OCI-LY1 (cell line): ENCODE results near the gene CMC2.

Experiments
- H2AFZ ChIP-seq: fragments of 200-600 bp; sonication (generic), shearing (Covaris generic); 2 replicates; pipeline ENCODE4 v1.6.0; 2014; ENCODE audit warnings: antibody characterized with exemption, mild to moderate bottlenecking, low read length
- H3F3A ChIP-seq: fragments of 200-600 bp; sonication (generic), shearing (Covaris generic); 2 replicates; pipeline ENCODE4 v1.6.0; 2014; ENCODE audit warnings: mild to moderate bottlenecking, antibody characterized with exemption, low read length, moderate library complexity; ENCODE audit not compliant: insufficient read depth
- H3K27ac ChIP-seq: fragments of 200-600 bp; sonication (generic); 2 replicates; pipeline ENCODE4 v1.5.1; 2014; ENCODE audit warnings: low read length, mixed run types, mild to moderate bottlenecking, low read depth; ENCODE audit not compliant: poor library complexity, severe bottlenecking
- H3K27me3 ChIP-seq: fragments of 200-600 bp; sonication (generic); 2 replicates; pipeline ENCODE4 v1.6.0; 2014; ENCODE audit warnings: antibody characterized with exemption, mild to moderate bottlenecking, low read length, moderate library complexity; ENCODE audit not compliant: insufficient read depth
- H3K36me3 ChIP-seq: fragments of 200-600 bp; sonication (generic); 2 replicates; pipeline ENCODE4 v1.6.1; 2014; ENCODE audit warnings: mild to moderate bottlenecking, antibody characterized with exemption, low read length, moderate library complexity, mixed read lengths; ENCODE audit not compliant: insufficient read depth
- H3K4me1 ChIP-seq: fragments of 200-600 bp; sonication (generic); 2 replicates; pipeline ENCODE4 v1.5.1; 2014; ENCODE audit warnings: mild to moderate bottlenecking, low read length, moderate library complexity; ENCODE audit not compliant: insufficient read depth, severe bottlenecking
- H3K4me2 ChIP-seq: fragments of 200-600 bp; sonication (generic), shearing (Covaris generic); 2 replicates; pipeline ENCODE4 v1.6.1; 2014; ENCODE audit warnings: low read length
- H3K4me3 ChIP-seq: fragments of 200-600 bp; sonication (generic); 2 replicates; pipeline ENCODE4 v1.5.1; 2014; ENCODE audit warnings: low read length, low read depth, mild to moderate bottlenecking, mixed read lengths; ENCODE audit not compliant: poor library complexity, severe bottlenecking
- H3K79me2 ChIP-seq: fragments of 200-600 bp; shearing (Covaris generic); 2 replicates; pipeline ENCODE4 v1.6.1; 2016; ENCODE audit warnings: mixed run types, low read length, mixed read lengths; ENCODE audit not compliant: insufficient read depth
- H3K9ac ChIP-seq: fragments of 200-600 bp; sonication (generic), shearing (Covaris generic); 2 replicates; pipeline ENCODE4 v1.6.1; 2014; ENCODE audit warnings: mild to moderate bottlenecking, low read length, mixed read lengths
- H3K9me2 ChIP-seq: fragments of 200-600 bp; sonication (generic), shearing (Covaris generic); 2 replicates; pipeline ENCODE4 v1.6.1; 2014; ENCODE audit warnings: low read depth, mild to moderate bottlenecking, low read length, mixed read lengths
- H3K9me3 ChIP-seq: fragments of 200-600 bp; shearing (Covaris generic); 2 replicates; pipeline ENCODE4 v1.6.1; 2014; ENCODE audit warnings: low read length, mixed read lengths
- H4K20me1 ChIP-seq: fragments of 200-600 bp; sonication (generic), shearing (Covaris generic); 2 replicates; pipeline ENCODE4 v1.6.0; 2016; ENCODE audit warnings: mild to moderate bottlenecking, low read length; ENCODE audit not compliant: insufficient read depth
- EZH2 ChIP-seq: fragments of 200-600 bp; sonication (generic), shearing (Covaris generic); IDR thresholded peaks from 2 replicates; pipeline ENCODE4 v1.8.0; 2017; ENCODE audit warnings: borderline replicate concordance, mixed run types, mild to moderate bottlenecking, antibody characterized with exemption, low read length, moderate library complexity, mixed read lengths
- TF ChIP-seq, protein P1 (sequence below): fragments of 200-600 bp; sonication (generic), shearing (Covaris generic); IDR thresholded peaks from 2 replicates; pipeline ENCODE4 v1.5.1; 2017; ENCODE audit warnings: mild to moderate bottlenecking, antibody characterized with exemption, low read length, moderate library complexity, mixed read lengths

CMC2 gene

GRCh38 chr16:80994451-80994850, 12.2 kb downstream of the CMC2 start:
- no peaks in the 10 kb centered on the region for H3K9me2 ChIP-seq
- TF ChIP-seq, protein P1, sequence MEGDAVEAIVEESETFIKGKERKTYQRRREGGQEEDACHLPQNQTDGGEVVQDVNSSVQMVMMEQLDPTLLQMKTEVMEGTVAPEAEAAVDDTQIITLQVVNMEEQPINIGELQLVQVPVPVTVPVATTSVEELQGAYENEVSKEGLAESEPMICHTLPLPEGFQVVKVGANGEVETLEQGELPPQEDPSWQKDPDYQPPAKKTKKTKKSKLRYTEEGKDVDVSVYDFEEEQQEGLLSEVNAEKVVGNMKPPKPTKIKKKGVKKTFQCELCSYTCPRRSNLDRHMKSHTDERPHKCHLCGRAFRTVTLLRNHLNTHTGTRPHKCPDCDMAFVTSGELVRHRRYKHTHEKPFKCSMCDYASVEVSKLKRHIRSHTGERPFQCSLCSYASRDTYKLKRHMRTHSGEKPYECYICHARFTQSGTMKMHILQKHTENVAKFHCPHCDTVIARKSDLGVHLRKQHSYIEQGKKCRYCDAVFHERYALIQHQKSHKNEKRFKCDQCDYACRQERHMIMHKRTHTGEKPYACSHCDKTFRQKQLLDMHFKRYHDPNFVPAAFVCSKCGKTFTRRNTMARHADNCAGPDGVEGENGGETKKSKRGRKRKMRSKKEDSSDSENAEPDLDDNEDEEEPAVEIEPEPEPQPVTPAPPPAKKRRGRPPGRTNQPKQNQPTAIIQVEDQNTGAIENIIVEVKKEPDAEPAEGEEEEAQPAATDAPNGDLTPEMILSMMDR = no peak
- TF ChIP-seq EZH2 = no peak
- no peak overlapping the region for H3K27ac ChIP-seq
- H3K9ac ChIP-seq = no peak overlapping the region
- no peaks in the 10 kb centered on the region for H4K20me1 ChIP-seq
- no peaks in the 10 kb centered on the region for H3F3A ChIP-seq
- H3K4me1 ChIP-seq = peaks cover 21% of the 10 kb centered on the region
- no peak overlapping the region for H3K4me2 ChIP-seq
- H3K36me3 ChIP-seq = peaks cover 10% of the 10 kb centered on the region; the same call in 1 of the 2 replicates
- peaks cover 46% of the 10 kb centered on the region for H3K79me2 ChIP-seq
- H2AFZ ChIP-seq = no peak overlapping the region
- H3K9me3 ChIP-seq = no peaks in the 10 kb centered on the region
- no peaks in the 10 kb centered on the region for H3K27me3 ChIP-seq
- no peak overlapping the region for H3K4me3 ChIP-seq

- Histone ChIP-seq H3K27me3 (no peaks in the 10 kb centered on the region), H3K27ac (no peak overlapping the region), H3K9me3 (no peaks in the 10 kb centered on the region), H3K36me3 (peaks cover 10% of the 10 kb centered on the region; the same call in 1 of the 2 replicates), H3K9ac (no peak overlapping the region), H3K4me1 (peaks cover 21% of the 10 kb centered on the region), H2AFZ (no peak overlapping the region), H3K4me3 (no peak overlapping the region), H3K9me2 (no peaks in the 10 kb centered on the region), H4K20me1 (no peaks in the 10 kb centered on the region), H3K4me2 (no peak overlapping the region), H3K79me2 (peaks cover 39% of the 10 kb centered on the region), H3F3A (no peaks in the 10 kb centered on the region)
- TF ChIP-seq, protein P1 = no peak
- no peak for TF ChIP-seq EZH2
These were observed 12.9 kb downstream of the CMC2 start for GRCh38 chr16:80993834-80994233.

- H3K9me3 ChIP-seq = no peaks in the 10 kb centered on the region
- peaks cover 34% of the 10 kb centered on the region for H3K79me2 ChIP-seq
- no peak for TF ChIP-seq EZH2
- TF ChIP-seq, protein P1 = no peak
- peaks cover 18% of the 10 kb centered on the region for H3K4me1 ChIP-seq
- H4K20me1 ChIP-seq = no peaks in the 10 kb centered on the region
- peaks cover 10% of the 10 kb centered on the region; the same call in 1 of the 2 replicates for H3K36me3 ChIP-seq
- no peak overlapping the region for H3K4me2 ChIP-seq
- no peak overlapping the region for H3K27ac ChIP-seq
- H3K9ac ChIP-seq = no peak overlapping the region
- no peaks in the 10 kb centered on the region for H3F3A ChIP-seq
- no peaks in the 10 kb centered on the region for H3K9me2 ChIP-seq
- no peak overlapping the region for H3K4me3 ChIP-seq
- H2AFZ ChIP-seq = no peak overlapping the region
- H3K27me3 ChIP-seq = no peaks in the 10 kb centered on the region
These were observed 13.4 kb downstream of the CMC2 start for GRCh38 chr16:80993307-80993706.
